MCF 10A (cell line): ENCODE measurements around the gene SRGN. TPM values are rescaled to one million over a fixed set of nuclear protein-coding genes. Genes with fewer than 3 reads are reported as not detected.

Experiments used
- BruUV-seq: library from RNA; stranded (reverse); fragments of 400-500 nt; replicated peaks from 2 replicates; lab custom pipeline; 2021; lab: Mats Ljungman, UMichigan
- CTCF ChIA-PET: fragments of 300-600 bp; sonication (Branson Sonifier 250); formaldehyde crosslinking; extraction: SDS; loops from one replicate; lab custom pipeline; 2021; ENCODE audit warnings: antibody characterized with exemption, inconsistent platforms; lab: Yijun Ruan, JAX
- POLR2A ChIA-PET: fragments of 300-600, 350-650 bp; sonication (Branson Sonifier 250); formaldehyde crosslinking; extraction: SDS; loops from one replicate; lab custom pipeline; 2020; ENCODE audit warnings: antibody characterized with exemption, inconsistent platforms; lab: Yijun Ruan, JAX
- DNase-seq: peaks from one replicate; pipeline ENCODE4 v3.0.0-alpha.2; 2018; ENCODE audit not compliant: unreplicated experiment
- H3K27ac Mint-ChIP-seq: one replicate; pipeline ENCODE4 v1.8.0; 2022; ENCODE audit warnings: mild to moderate bottlenecking, low read depth, mixed read lengths; ENCODE audit not compliant: unreplicated experiment
- H3K27me3 Mint-ChIP-seq: one replicate; pipeline ENCODE4 v1.8.0; 2022; ENCODE audit warnings: mixed read lengths; ENCODE audit not compliant: insufficient read depth, unreplicated experiment
- H3K36me3 Mint-ChIP-seq: one replicate; pipeline ENCODE4 v1.8.0; 2022; ENCODE audit warnings: mild to moderate bottlenecking, moderate library complexity, mixed read lengths; ENCODE audit not compliant: insufficient read depth, unreplicated experiment
- H3K4me1 Mint-ChIP-seq: one replicate; pipeline ENCODE4 v1.8.0; 2022; ENCODE audit warnings: mixed read lengths; ENCODE audit not compliant: insufficient read depth, unreplicated experiment
- H3K4me3 Mint-ChIP-seq: one replicate; pipeline ENCODE4 v1.8.0; 2022; ENCODE audit warnings: mild to moderate bottlenecking, moderate library complexity, mixed read lengths; ENCODE audit not compliant: unreplicated experiment
- H3K9me3 Mint-ChIP-seq: one replicate; pipeline ENCODE4 v1.8.0; 2022; ENCODE audit warnings: mixed read lengths; ENCODE audit not compliant: unreplicated experiment
- intact Hi-C: fragments of 100-400 bp; cut with micrococcal nuclease; formaldehyde crosslinking; loops from 2 replicates; pipeline ENCODE4 v1.14.1; 2022
- total RNA-seq: library from RNA; stranded (reverse); gene quantifications from 2 replicates; pipeline ENCODE4 v1.2.3, GENCODE V29; 2022
- TF ChIP-seq, protein P1 (sequence below): fragments of 200-600 bp; IDR thresholded peaks from one replicate; pipeline ENCODE4 v1.8.0; 2022; ENCODE audit warnings: antibody characterized with exemption, mild to moderate bottlenecking; ENCODE audit not compliant: unreplicated experiment

SRGN gene
- total RNA-seq, 1 experiment from 2014 or later: 2.7 TPM

DNA sequence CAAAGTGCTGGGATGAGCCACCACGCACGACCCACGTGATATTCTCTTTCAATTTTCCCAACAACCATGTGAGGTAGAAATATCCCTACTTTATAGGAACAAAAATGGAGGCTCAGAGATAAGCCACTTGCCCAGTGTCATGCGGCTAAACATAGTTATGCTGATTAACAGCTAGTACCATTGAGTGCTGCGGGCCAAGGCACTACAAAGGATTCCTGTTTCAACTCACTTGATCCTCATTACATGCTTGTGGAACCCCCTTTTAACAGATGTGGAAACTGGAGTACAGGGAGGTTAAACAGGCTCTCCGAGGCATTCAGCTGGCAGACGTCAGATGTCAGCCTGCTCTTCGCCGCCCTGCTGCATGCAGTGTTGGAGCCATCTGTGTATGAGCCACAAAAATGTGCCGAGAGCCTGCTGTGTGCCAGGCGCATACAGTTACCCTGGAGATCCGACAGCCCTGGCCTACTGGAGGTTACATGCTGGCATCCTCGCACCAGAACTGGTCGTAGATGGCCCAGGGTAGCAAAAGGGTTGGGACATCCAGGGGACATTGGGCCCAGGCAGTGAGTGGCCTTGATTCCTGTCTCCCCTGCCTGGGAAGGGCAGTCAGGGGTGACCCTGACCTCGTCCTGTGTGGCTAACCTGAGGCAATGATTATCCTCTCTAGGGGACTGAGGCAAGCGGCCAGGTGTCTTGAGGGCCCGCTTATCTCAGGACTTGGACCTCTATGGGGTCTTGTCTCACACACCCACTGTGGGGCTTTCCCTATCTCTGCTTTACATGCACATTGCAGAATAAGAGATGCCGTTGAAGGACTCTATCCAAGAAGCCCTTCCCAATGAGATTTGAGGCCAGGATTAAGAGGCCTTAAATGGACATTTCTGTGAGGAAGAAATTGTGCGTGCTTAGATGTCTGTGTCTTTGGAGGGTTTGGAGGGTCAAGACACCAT lies 18.5 kb upstream of the SRGN start:
- TF ChIP-seq, protein P1, sequence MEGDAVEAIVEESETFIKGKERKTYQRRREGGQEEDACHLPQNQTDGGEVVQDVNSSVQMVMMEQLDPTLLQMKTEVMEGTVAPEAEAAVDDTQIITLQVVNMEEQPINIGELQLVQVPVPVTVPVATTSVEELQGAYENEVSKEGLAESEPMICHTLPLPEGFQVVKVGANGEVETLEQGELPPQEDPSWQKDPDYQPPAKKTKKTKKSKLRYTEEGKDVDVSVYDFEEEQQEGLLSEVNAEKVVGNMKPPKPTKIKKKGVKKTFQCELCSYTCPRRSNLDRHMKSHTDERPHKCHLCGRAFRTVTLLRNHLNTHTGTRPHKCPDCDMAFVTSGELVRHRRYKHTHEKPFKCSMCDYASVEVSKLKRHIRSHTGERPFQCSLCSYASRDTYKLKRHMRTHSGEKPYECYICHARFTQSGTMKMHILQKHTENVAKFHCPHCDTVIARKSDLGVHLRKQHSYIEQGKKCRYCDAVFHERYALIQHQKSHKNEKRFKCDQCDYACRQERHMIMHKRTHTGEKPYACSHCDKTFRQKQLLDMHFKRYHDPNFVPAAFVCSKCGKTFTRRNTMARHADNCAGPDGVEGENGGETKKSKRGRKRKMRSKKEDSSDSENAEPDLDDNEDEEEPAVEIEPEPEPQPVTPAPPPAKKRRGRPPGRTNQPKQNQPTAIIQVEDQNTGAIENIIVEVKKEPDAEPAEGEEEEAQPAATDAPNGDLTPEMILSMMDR: no peak
- no peak overlapping the region for H3K4me3 Mint-ChIP-seq
- no peaks in the 10 kb centered on the region for H3K9me3 Mint-ChIP-seq
- CTCF ChIA-PET: interaction anchor here (0.6 kb wide), 1 partner anchor 591 kb away, joined by 4 read pairs; no protein-coding TSS in a partner anchor
- no peaks in the 10 kb centered on the region for H3K36me3 Mint-ChIP-seq
- DNase-seq: no peak
- no peak overlapping the region for H3K27ac Mint-ChIP-seq
- BruUV-seq: no TSS peak
- H3K27me3 Mint-ChIP-seq: no peaks in the 10 kb centered on the region
- intact Hi-C loops: no loop called here
- POLR2A ChIA-PET: no interaction called here
- H3K4me1 Mint-ChIP-seq: peaks cover 15% of the 10 kb centered on the region

DNA sequence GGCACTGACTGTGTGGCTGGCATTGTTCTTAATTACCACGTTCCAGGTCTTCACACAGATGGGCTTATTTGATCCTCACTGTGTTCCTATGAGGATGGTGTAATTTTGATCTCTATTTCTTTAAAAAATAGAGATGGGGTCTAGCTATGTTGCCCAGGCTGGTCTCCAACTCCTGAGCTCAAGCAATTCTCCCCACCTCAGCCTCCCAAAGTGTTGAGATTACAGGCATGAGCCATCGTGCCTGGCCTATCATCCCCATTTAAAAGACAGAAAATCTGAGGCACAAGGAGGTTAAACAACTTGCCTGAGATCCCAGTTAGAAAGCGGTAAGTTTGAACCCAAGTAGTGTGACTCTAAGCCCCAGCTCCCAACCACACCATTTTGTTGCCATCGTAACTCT lies 17.0 kb upstream of the SRGN start:
- H3K4me1 Mint-ChIP-seq: peaks cover 5% of the 10 kb centered on the region
- ChIA-PET POLR2A (no interaction called here), CTCF (interaction anchor here (1.0 to 1.1 kb wide), 2 partner anchors 9 to 21 kb away, joined by 3 read pairs; no protein-coding TSS in a partner anchor)
- H3K27me3 Mint-ChIP-seq: no peaks in the 10 kb centered on the region
- TF ChIP-seq, protein P1: no peak
- BruUV-seq: no TSS peak
- H3K27ac Mint-ChIP-seq: no peak overlapping the region
- H3K9me3 Mint-ChIP-seq: no peaks in the 10 kb centered on the region
- no peak overlapping the region for H3K4me3 Mint-ChIP-seq
- H3K36me3 Mint-ChIP-seq: no peaks in the 10 kb centered on the region
- no peak for DNase-seq
- intact Hi-C loops: no loop called here

DNA sequence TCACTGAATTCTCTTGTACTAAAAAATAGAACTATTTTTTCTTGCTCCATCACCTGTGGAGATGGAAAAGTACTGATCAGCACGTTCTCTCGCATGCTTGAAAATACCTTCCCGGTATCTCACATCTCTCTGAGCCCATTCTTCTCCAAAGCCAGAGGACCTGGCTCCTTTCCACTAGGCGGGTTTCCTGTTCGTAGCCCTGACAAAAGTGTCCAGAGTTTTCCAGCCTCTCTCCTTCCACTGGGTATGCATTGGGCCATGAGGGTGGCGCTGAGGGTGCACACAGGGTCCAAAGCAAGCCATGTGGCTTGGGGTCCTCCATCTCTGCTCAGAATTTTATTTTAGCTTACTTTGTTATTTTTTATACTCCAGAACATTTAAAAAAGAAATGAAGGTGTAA lies 16.3 kb upstream of the SRGN start:
- DNase-seq: no peak
- BruUV-seq: no TSS peak
- H3K36me3 Mint-ChIP-seq: no peaks in the 10 kb centered on the region
- no peaks in the 10 kb centered on the region for H3K4me1 Mint-ChIP-seq
- ChIA-PET CTCF (no interaction called here), POLR2A (no interaction called here)
- no peaks in the 10 kb centered on the region for H3K27me3 Mint-ChIP-seq
- intact Hi-C loops: no loop called here
- TF ChIP-seq, protein P1: no peak
- H3K4me3 Mint-ChIP-seq: no peak overlapping the region
- H3K9me3 Mint-ChIP-seq: no peaks in the 10 kb centered on the region
- H3K27ac Mint-ChIP-seq: no peak overlapping the region

DNA sequence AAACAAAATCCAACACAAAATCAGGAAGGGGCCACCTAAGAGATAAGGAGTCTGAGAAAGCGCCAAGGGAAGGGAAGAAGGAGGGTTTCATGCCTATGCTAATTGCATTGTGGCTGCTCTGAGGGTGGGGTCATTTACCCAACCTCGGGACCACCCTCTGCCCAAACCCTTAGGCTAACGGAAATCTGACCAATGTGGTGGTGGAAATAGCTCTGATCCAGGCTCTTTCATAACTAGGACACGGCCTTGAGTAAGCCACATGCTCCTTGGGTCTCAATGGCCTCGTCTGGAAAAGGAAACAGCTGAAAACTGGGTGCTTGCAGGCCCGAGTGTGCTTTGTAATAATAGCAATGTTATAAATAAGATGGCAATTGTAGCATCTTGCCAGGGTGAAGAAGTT lies 14.9 kb upstream of the SRGN start:
- DNase-seq: no peak
- H3K4me1 Mint-ChIP-seq: no peaks in the 10 kb centered on the region
- no peaks in the 10 kb centered on the region for H3K9me3 Mint-ChIP-seq
- H3K27ac Mint-ChIP-seq: no peak overlapping the region
- H3K4me3 Mint-ChIP-seq: no peak overlapping the region
- H3K36me3 Mint-ChIP-seq: no peaks in the 10 kb centered on the region
- H3K27me3 Mint-ChIP-seq: no peaks in the 10 kb centered on the region
- TF ChIP-seq, protein P1: no peak
- POLR2A ChIA-PET: no interaction called here
- CTCF ChIA-PET: interaction anchor here (0.9 to 1.0 kb wide), 2 partner anchors 21 to 44 kb away, joined by 3 to 4 read pairs; no protein-coding TSS in a partner anchor
- intact Hi-C loops: no loop called here
- no TSS peak for BruUV-seq
